GM21717 (cell line): ENCODE measurements around the gene TK1.
"Not testable (repeated sequence)": the region's sequence is repeated elsewhere in the genome, so short reads cannot be mapped to it uniquely, and the experiment has no call there.

ENCODE experiments used
- ATAC-seq: cut with Tn5 transposase; IDR thresholded peaks from one replicate; pipeline ENCODE4 v1.9.1; 2021; ENCODE audit warnings: mild to moderate bottlenecking, moderate library complexity; ENCODE audit not compliant: unreplicated experiment

Gene TK1

GRCh38 chr17:78186692-78187595, at the start of gene TK1, which contains the start of gene AFMID:
TK1 (minus strand) TSS chr17:78187052; CDS start chr17:78186994, 58 bp downstream.
AFMID (plus strand) TSS chr17:78187362; CDS start chr17:78187371, 9 bp downstream.
- peak; percentile 72 for ATAC-seq

GRCh38 chr17:78235885-78236284, 49.0 kb upstream of the TK1 start:
- ATAC-seq: no peak

- ATAC-seq: not testable (repeated sequence)
These were observed 48.2 kb upstream of the TK1 start for GRCh38 chr17:78235022-78235421.

GRCh38 chr17:78234261-78234865, 47.5 kb upstream of the TK1 start:
- ATAC-seq: no peak

- no peak for ATAC-seq
These were observed 46.8 kb upstream of the TK1 start for GRCh38 chr17:78233678-78234077.

GRCh38 chr17:78232859-78233173, 46.0 kb upstream of the TK1 start:
- no peak for ATAC-seq

- no peak for ATAC-seq
These were observed 45.4 kb upstream of the TK1 start for GRCh38 chr17:78231991-78232858.

- no peak for ATAC-seq
These were observed 44.4 kb upstream of the TK1 start, which contains the start of gene TMEM235 for GRCh38 chr17:78230996-78231935. TMEM235 (plus strand) TSS chr17:78231631; CDS start chr17:78232024, 393 bp downstream.

GRCh38 chr17:78230252-78230962, 43.6 kb upstream of the TK1 start:
- no peak for ATAC-seq

GRCh38 chr17:78228176-78228575, 41.3 kb upstream of the TK1 start:
- ATAC-seq: no peak

- no peak for ATAC-seq
These were observed 40.6 kb upstream of the TK1 start for GRCh38 chr17:78227455-78227916.

- ATAC-seq: no peak
These were observed 40.1 kb upstream of the TK1 start for GRCh38 chr17:78226759-78227454.

GRCh38 chr17:78226055-78226758, 39.4 kb upstream of the TK1 start:
- no peak for ATAC-seq

- no peak for ATAC-seq
These were observed 38.4 kb upstream of the TK1 start for GRCh38 chr17:78225088-78225865.

GRCh38 chr17:78224231-78225087, 37.6 kb upstream of the TK1 start:
- ATAC-seq: no peak

- no peak for ATAC-seq
These were observed 36.9 kb upstream of the TK1 start for GRCh38 chr17:78223765-78224164.
